SK-N-SH (cell line): Measurements from ENCODE around the gene EYA3. TPM values are rescaled to one million over a fixed set of nuclear protein-coding genes. Genes with fewer than 3 reads are reported as not detected.

Experiments used
- CTCF ChIA-PET: fragments of 300-600, 350-600 bp; formaldehyde crosslinking; extraction: SDS; loops from one replicate; lab custom pipeline; 2021; lab: Yijun Ruan, JAX
- POLR2A ChIA-PET: fragments of 350-600 bp; sonication (Branson Sonifier 250); formaldehyde crosslinking; extraction: SDS; loops from one replicate; lab custom pipeline; 2020; ENCODE audit warnings: antibody characterized with exemption, inconsistent platforms; lab: Yijun Ruan, JAX
- DNase-seq: peaks from one replicate; pipeline ENCODE4 v3.0.0; 2012
- H2AFZ ChIP-seq: fragments of 200-600 bp; sonication (generic); 2 replicates; pipeline ENCODE4 v1.8.1; 2016; ENCODE audit warnings: antibody characterized with exemption, mild to moderate bottlenecking, low read depth
- H3F3A ChIP-seq: fragments of 200-600 bp; sonication (generic); replicated peaks from 2 replicates; pipeline ENCODE3; 2016; ENCODE audit warnings: antibody characterized with exemption, mild to moderate bottlenecking; ENCODE audit not compliant: insufficient read depth
- H3K27ac ChIP-seq, 2 experiments: fragments of 200-500 bp in 1 of 2; fragments of 200-600 bp in 1 of 2; sonication (Bioruptor generic) in 1 of 2; sonication (generic), shearing (Covaris generic) in 1 of 2; 2 replicates each; pipeline versions ENCODE4 v1.5.1 to v1.6.1; 2014 to 2016; ENCODE audit warnings: low read depth in 2 of 2, inconsistent platforms in 1 of 2, low read length in 1 of 2, mild to moderate bottlenecking in 1 of 2, mixed read lengths in 1 of 2
- H3K27me3 ChIP-seq: fragments of 200-600 bp; sonication (generic), shearing (Covaris generic); 2 replicates; pipeline ENCODE4 v1.6.1; 2016; ENCODE audit warnings: mixed run types; ENCODE audit not compliant: insufficient read depth
- H3K36me3 ChIP-seq, 2 experiments: fragments of 200-500 bp in 1 of 2; fragments of 200-600 bp in 1 of 2; sonication (Bioruptor generic) in 1 of 2; sonication (generic) in 1 of 2; replicated peaks in 1 of 2; 2 replicates each; pipeline versions ENCODE3 to v1.5.1; 2014 to 2016; ENCODE audit warnings: low read length in 1 of 2, mild to moderate bottlenecking in 1 of 2; ENCODE audit not compliant: insufficient read depth in 2 of 2, control insufficient read depth in 1 of 2
- H3K4me1 ChIP-seq, 2 experiments: fragments of 200-500 bp in 1 of 2; fragments of 200-600 bp in 1 of 2; sonication (Bioruptor generic) in 1 of 2; sonication (generic), shearing (Covaris generic) in 1 of 2; 2 replicates each; pipeline versions ENCODE4 v1.5.1 to v1.6.1; 2014 to 2016; ENCODE audit warnings: low read depth in 1 of 2, low read length in 1 of 2, mixed run types in 1 of 2; ENCODE audit not compliant: insufficient read depth in 2 of 2, control insufficient read depth in 1 of 2
- H3K4me2 ChIP-seq: fragments of 200-600 bp; sonication (generic), shearing (Covaris generic); 2 replicates; pipeline ENCODE4 v1.6.1; 2017; ENCODE audit warnings: mixed run types
- H3K4me3 ChIP-seq, 2 experiments: fragments of 200-500 bp in 1 of 2; fragments of 200-600 bp in 1 of 2; sonication (Bioruptor generic) in 1 of 2; sonication (generic), shearing (Covaris generic) in 1 of 2; 2 replicates each; pipeline versions ENCODE4 v1.5.1 to v1.8.1; 2014 to 2016; ENCODE audit warnings: low read depth in 2 of 2, inconsistent platforms in 1 of 2, low read length in 1 of 2, mild to moderate bottlenecking in 1 of 2, mixed read lengths in 1 of 2, moderate library complexity in 1 of 2
- H3K79me2 ChIP-seq: fragments of 200-600 bp; sonication (generic); 2 replicates; pipeline ENCODE4 v1.8.1; 2017; ENCODE audit warnings: mild to moderate bottlenecking; ENCODE audit not compliant: insufficient read depth
- H3K9ac ChIP-seq: fragments of 200-600 bp; sonication (generic); 2 replicates; pipeline ENCODE4 v1.6.1; 2017; ENCODE audit warnings: mixed run types
- H3K9me2 ChIP-seq: fragments of 200-600 bp; sonication (generic); 2 replicates; pipeline ENCODE4 v1.6.1; 2017; ENCODE audit warnings: mixed run types
- H3K9me3 ChIP-seq: fragments of 200-600 bp; sonication (generic); 2 replicates; pipeline ENCODE4 v1.6.1; 2017; ENCODE audit warnings: mixed run types, mild to moderate bottlenecking, moderate library complexity
- H4K20me1 ChIP-seq: fragments of 200-600 bp; sonication (generic); 2 replicates; pipeline ENCODE4 v1.6.1; 2017; ENCODE audit warnings: mild to moderate bottlenecking, mixed run types; ENCODE audit not compliant: insufficient read depth
- CHD2 ChIP-seq: fragments of 150-350 bp; IDR thresholded peaks from 2 replicates; pipeline ENCODE4 v1.6.1; 2018; ENCODE audit warnings: low read length; ENCODE audit not compliant: partially characterized antibody
- CTCF ChIP-seq: fragments of 200-600 bp; sonication (generic); IDR thresholded peaks from 2 replicates; pipeline ENCODE4 v1.6.1; 2017; ENCODE audit warnings: antibody characterized with exemption, mild to moderate bottlenecking, moderate library complexity
- EP300 ChIP-seq, 2 experiments: IDR thresholded peaks; 2 replicates each; pipeline versions ENCODE4 v1.4.0 to v1.6.1; 2012; ENCODE audit warnings: borderline replicate concordance in 1 of 2, low read depth in 1 of 2, low read length in 1 of 2
- FOSL2 ChIP-seq: IDR thresholded peaks from 2 replicates; pipeline ENCODE4 v1.4.0; 2012; ENCODE audit warnings: low read depth, mild to moderate bottlenecking, moderate library complexity, borderline replicate concordance
- FOXJ3 ChIP-seq: sonication (generic); formaldehyde crosslinking; IDR thresholded peaks from 2 replicates; pipeline ENCODE4 v1.5.1; 2020; ENCODE audit warnings: mild to moderate bottlenecking, missing genetic modification reagents
- JUND ChIP-seq: IDR thresholded peaks from 2 replicates; pipeline ENCODE4 v1.4.0; 2012
- MAX ChIP-seq: IDR thresholded peaks from 2 replicates; pipeline ENCODE4 v1.4.0; 2012; ENCODE audit warnings: low read depth
- PBX3 ChIP-seq: IDR thresholded peaks from 2 replicates; pipeline ENCODE4; 2012
- ZBTB33 ChIP-seq: IDR thresholded peaks from 2 replicates; pipeline ENCODE4 v1.4.0; 2012; ENCODE audit warnings: low read depth, borderline replicate concordance
- WGBS: methylation state at CpG from one replicate; pipeline ENCODE4 v1.1.6; 2017; ENCODE audit warnings: low lambda C conversion rate; 5-methylcytosine and 5-hydroxymethylcytosine counted together
- polyA plus RNA-seq, 3 experiments: library from polyadenylated mRNA; depleted of rRNA; stranded (reverse); fragments of >200 nt; gene quantifications; 2 replicates each; pipeline ENCODE4 v1.2.3, GENCODE V29; 2012

Gene EYA3
- polyA plus RNA-seq, 1 of the 3 experiments (the other 2 are of a cell fraction), result 6.5 TPM

GRCh38 chr1:28039341-28039740 is 49.1 kb downstream of the EYA3 start:
- Histone ChIP-seq H3K4me2 (no peak overlapping the region), H4K20me1 (no peaks in the 10 kb centered on the region), H3K9me3 (no peaks in the 10 kb centered on the region), H3K4me1 (peaks cover 4 to 10% of the 10 kb centered on the region in 2 experiments; a peak in 3 of 4 replicates), H3K79me2 (peaks cover 11% of the 10 kb centered on the region; the same call in 1 of the 2 replicates), H3K36me3 (peaks cover 47 to 51% of the 10 kb centered on the region in 2 experiments), H3K9me2 (no peaks in the 10 kb centered on the region), H3F3A (no peaks in the 10 kb centered on the region), H3K27ac (no peak overlapping the region), H3K27me3 (no peaks in the 10 kb centered on the region), H3K4me3 (no peak overlapping the region), H3K9ac (no peak overlapping the region), H2AFZ (no peak overlapping the region)
- TF ChIP-seq FOXJ3 (CRISPR knock-in tag), result no peak
- TF ChIP-seq EP300 (IDR thresholded peaks at IDR 0.05; ENCODE audit: borderline replicate concordance in 1 of 2, low read depth in 1 of 2, low read length in 1 of 2), result no peak
- no peak for TF ChIP-seq FOSL2
- no peak for TF ChIP-seq PBX3
- TF ChIP-seq CTCF, result no peak
- no peak for DNase-seq
- POLR2A ChIA-PET, result no interaction called here
- 86% methylated on average over 2 of the region's 2 CpGs for WGBS
- CTCF ChIA-PET, result interaction anchor here (1.1 kb wide), 1 partner anchor 22 kb away, joined by 3 read pairs; no protein-coding TSS in a partner anchor

GRCh38 chr1:28037946-28038345 is 50.5 kb downstream of the EYA3 start:
- H4K20me1 ChIP-seq, result no peaks in the 10 kb centered on the region
- H3K4me3 ChIP-seq, result no peak overlapping the region
- no peaks in the 10 kb centered on the region for H3F3A ChIP-seq
- H3K27ac ChIP-seq, result peak overlapping the region; percentile 39 to 80; a peak in 2 of 4 replicates
- CTCF ChIA-PET, result no interaction called here
- no peaks in the 10 kb centered on the region for H3K9me3 ChIP-seq
- TF ChIP-seq MAX, result no peak
- TF ChIP-seq CHD2, result no peak
- no peak for TF ChIP-seq FOSL2
- TF ChIP-seq ZBTB33, result no peak
- no peak for TF ChIP-seq JUND
- peaks cover 4 to 10% of the 10 kb centered on the region in 2 experiments; a peak in 3 of 4 replicates for H3K4me1 ChIP-seq
- no peak overlapping the region for H3K9ac ChIP-seq
- 87% methylated on average over 8 of the region's 8 CpGs for WGBS
- H3K36me3 ChIP-seq, result peaks cover 44 to 46% of the 10 kb centered on the region in 2 experiments
- no peaks in the 10 kb centered on the region for H3K27me3 ChIP-seq
- no peaks in the 10 kb centered on the region for H3K9me2 ChIP-seq
- POLR2A ChIA-PET, result no interaction called here
- no peak overlapping the region for H2AFZ ChIP-seq
- no peak for DNase-seq
- no peaks in the 10 kb centered on the region; the same call in 1 of the 2 replicates for H3K79me2 ChIP-seq
- H3K4me2 ChIP-seq, result no peak overlapping the region
